Epithelial cell of prostate (primary cell): Measurements from ENCODE around the gene IBA57.
"Not testable (repeated sequence)": the region's sequence is repeated elsewhere in the genome, so short reads cannot be mapped to it uniquely, and the experiment has no call there.

Experiments used
- DNase-seq: peaks from one replicate; pipeline ENCODE4 v3.0.0-alpha.2; 2011; ENCODE audit warnings: low read depth, low spot score
- H3K27ac ChIP-seq: fragments of 450-650 bp; 2 replicates; pipeline ENCODE4 v1.5.1; 2017; ENCODE audit warnings: mild to moderate bottlenecking

IBA57 gene

DNA sequence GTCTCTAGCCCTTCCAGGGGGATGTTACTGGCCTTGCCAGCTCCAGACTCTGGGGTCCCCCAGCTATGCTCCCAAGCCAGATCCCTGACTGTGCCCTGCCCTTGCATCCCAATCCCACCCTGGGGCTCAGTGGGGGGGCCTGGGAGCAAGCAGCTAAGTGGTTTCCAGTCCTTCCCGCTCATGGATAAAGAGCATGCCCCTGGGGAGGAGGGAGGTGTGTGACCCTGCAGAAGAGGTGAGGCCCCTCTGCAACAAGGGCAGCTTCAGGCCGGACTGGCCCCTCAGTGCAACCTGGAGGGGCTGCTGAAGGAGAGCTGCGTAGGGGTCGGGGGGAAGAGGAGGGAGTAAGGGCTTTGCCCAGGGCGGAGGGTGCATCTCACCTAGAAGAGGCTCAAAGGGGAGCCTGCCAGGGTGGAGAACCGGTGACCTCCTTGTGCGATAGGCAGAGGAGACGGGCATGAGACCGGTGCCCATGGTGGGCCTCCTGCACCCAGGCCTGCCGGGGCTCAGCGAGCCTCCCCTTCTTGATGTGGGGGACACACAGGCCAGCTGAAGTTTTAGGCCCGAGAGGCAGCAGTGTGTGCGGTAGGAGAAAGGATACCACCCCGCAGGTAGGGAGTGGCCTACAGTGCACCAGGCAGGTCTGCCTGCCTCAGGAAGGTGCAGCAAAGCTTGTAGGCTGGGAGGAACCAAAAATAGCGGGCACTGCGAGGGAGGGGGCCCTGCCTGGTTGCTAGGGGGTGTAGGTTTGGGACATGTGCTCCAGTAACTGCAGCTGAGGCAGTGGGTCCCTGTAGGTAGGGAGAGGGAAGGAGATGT is 45.3 kb downstream of the IBA57 start:
- DNase-seq, result no peak
- no peak overlapping the region for H3K27ac ChIP-seq

DNA sequence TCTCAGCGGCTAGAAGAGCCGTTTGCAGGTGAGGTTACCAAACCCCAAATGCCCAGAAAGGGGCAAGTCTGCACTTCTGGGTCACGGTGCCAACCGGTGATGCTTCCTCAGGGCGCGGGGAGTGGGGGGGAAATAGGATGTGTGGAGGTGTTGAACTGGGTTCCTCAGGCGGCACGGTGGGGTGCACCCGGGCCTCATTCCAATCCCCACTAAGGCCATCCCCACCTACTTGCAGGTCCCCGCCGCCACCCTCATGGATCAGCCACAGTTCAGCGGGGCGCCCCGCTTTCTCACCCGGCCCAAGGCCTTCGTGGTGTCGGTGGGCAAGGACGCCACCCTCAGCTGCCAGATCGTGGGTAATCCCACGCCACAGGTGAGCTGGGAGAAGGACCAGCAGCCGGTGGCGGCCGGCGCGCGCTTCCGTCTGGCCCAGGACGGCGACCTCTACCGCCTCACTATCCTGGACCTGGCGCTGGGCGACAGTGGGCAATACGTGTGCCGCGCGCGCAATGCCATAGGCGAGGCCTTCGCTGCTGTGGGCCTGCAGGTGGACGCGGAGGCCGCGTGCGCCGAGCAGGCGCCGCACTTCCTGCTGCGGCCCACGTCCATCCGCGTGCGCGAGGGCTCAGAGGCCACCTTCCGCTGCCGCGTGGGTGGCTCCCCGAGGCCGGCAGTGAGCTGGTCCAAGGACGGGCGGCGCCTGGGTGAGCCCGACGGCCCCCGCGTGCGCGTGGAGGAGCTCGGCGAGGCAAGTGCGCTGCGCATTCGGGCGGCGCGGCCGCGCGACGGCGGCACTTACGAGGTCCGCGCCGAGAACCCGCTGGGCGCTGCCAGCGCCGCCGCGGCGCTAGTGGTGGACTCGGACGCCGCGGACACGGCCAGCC is 46.2 kb downstream of the IBA57 start:
- no peak overlapping the region for H3K27ac ChIP-seq
- no peak for DNase-seq

DNA sequence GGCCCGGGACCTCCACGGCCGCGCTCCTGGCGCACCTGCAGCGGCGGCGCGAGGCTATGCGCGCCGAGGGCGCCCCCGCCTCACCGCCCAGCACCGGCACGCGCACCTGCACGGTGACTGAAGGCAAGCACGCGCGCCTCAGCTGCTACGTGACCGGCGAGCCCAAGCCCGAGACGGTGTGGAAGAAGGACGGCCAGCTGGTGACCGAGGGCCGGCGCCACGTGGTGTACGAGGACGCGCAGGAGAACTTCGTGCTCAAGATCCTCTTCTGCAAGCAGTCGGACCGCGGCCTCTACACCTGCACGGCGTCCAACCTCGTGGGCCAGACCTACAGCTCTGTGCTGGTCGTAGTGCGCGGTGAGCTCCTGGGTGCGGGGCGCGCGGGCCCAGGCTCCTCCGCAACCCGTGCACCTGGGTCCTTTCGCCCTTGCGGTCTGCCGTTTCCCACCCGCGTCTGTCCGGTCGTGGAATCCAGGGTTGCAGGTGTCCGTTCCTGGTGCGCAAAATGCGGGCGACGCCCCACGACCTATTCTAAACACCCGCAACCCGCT is 46.9 kb downstream of the IBA57 start:
- DNase-seq, result no peak
- no peak overlapping the region for H3K27ac ChIP-seq

DNA sequence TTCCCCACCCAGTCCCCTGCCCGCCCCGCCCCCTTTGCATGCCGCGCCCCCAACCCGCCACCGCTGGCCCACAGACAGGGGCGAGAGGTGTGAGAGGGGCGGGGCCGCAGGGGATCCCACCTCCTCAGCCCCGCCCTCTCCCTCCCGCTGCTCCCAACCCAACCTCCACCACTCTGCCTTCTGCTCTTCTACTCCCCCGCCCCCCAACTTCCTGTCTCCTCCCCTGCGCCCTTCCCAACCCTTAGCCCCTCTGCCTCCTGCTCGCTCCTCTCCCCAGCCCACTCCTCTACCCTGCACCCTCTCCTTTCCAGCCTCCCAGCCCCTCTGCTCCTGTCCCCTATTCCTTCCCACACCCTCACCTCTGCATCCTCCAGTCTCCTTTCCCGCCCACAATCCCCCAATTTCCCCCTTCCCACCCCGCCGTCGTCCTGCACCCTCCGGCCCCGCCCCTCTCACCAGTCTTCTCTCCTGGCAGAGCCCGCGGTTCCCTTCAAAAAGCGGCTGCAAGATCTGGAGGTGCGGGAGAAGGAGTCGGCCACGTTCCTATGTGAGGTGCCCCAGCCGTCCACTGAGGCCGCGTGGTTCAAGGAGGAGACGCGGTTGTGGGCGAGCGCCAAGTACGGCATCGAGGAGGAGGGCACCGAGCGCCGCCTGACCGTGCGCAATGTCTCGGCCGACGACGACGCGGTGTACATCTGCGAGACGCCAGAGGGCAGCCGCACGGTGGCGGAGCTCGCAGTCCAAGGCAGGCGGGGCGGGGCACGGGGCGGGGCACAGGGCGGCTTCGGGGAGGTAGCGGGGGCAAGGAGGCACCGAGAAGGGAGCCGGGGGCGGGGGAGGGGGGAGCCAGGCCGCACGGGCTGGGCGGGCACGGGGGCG is 47.6 kb downstream of the IBA57 start:
- H3K27ac ChIP-seq, result peak overlapping the region; percentile 29
- DNase-seq, result peak; percentile 40

DNA sequence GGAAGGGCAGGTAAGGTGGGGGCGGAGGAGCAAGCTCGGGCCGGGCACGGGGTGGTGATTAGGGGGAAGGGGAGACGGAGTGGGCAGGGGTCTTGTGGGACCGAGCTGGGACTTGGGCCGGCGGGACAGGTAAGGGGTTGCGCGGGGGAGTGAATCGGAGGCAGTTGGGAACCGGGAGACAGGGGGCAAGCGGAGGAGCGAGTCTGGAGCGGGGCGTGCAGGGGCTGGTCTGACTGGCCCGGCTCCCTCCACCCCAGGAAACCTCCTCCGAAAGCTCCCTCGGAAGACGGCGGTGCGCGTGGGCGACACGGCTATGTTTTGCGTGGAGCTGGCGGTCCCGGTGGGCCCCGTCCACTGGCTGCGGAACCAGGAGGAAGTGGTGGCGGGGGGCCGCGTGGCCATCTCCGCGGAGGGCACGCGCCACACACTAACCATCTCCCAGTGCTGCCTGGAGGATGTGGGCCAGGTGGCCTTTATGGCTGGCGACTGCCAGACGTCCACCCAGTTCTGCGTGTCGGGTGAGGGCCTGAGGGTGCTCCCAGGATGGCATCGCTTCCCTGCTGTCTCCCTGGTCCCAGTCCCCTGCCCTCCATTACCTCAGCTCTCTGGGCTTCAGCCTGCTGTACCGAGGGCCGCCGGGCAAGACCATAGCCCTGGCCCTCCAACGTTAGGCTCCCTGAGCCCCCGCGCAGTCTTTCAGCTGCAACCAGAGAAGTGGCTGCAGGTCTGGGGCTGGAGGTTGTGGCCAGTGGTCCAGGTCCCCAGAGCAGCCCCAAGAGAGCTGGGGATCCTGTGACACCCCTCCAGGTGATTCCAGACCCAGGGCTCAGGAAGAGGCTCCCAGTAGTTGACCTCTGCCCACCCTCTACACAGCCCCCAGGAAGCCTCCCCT is 48.6 kb downstream of the IBA57 start:
- DNase-seq, result no peak
- H3K27ac ChIP-seq, result no peak overlapping the region

GRCh38 chr1:228214921-228215662 is 49.5 kb downstream of the IBA57 start:
- DNase-seq, result no peak
- H3K27ac ChIP-seq, result no peak overlapping the region

DNA sequence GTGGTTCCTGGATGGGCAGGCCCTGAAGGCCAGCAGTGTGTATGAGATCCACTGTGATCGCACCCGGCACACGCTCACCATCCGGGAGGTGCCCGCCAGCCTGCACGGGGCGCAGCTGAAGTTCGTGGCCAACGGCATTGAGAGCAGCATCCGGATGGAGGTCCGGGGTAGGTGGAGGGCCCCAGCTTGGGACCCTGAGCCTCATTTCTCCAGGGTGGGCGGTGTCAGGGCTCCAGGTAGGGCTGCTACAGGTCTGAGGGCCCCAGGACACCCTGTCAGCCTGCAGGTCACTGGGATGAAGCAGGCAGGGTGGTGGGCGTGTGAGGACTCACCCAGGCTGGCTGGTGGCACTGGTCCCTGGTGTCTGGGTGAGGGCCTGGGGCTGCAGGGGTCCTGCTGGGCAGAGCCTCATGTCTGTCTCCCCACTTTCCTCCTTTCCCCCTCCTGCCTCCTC is 50.1 kb downstream of the IBA57 start:
- DNase-seq, result no peak
- no peak overlapping the region for H3K27ac ChIP-seq

GRCh38 chr1:228216371-228217320 is 51.0 kb downstream of the IBA57 start:
- DNase-seq, result no peak

GRCh38 chr1:228217551-228218344 is 52.1 kb downstream of the IBA57 start:
- no peak for DNase-seq
- no peak overlapping the region for H3K27ac ChIP-seq

More at GRCh38 chr1:228216371-228217320, 51.0 kb downstream of the IBA57 start:
- no peak overlapping the region for H3K27ac ChIP-seq

- no peak overlapping the region for H3K27ac ChIP-seq
- no peak for DNase-seq
These were observed 53.1 kb downstream of the IBA57 start for GRCh38 chr1:228218513-228219244.

- no peak for DNase-seq
These were observed 53.8 kb downstream of the IBA57 start for GRCh38 chr1:228219245-228219961.

DNA sequence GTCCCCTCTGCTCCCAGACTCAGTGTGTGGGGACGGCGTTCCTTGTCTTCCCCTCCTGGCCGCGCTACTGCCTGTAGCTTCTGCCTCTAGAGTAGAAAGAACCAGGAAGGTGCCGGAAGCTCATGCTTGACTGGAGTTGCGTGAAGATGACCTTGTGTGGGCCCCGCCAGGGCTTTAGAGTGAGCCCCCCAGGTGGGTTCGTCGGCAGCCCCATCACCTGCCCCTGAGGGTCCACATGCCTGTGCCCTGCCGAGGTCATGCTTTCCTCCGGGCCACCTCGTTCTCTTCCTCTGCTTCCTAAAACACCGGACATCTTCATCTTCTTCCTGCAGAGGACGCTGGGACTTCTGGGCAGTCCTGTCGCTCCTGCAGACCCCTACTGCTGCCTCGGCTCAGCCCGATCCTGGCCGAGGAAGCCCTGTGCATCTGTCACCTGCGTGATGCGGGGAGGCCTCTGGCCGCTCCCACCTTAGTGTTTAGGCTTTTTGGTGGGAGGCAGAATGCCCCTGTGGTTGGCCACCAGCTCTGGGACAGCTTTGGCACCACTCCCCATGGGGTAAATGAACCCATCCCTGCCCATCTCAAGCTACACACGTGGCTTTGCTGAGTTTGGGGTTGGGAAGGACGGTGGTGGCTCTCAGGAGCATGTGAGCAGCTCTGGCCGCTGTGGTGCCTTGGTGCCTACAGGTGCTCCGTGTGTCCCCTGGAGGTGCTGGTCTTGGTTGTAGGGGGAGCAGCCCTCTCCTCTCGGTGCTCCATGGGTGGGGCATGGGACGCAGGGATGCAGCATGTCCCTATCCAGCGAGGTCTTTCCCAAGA is 54.6 kb downstream of the IBA57 start:
- no peak for DNase-seq

More at GRCh38 chr1:228219245-228219961, 53.8 kb downstream of the IBA57 start:
- no peak overlapping the region for H3K27ac ChIP-seq

GRCh38 chr1:228221097-228221496 is 55.5 kb downstream of the IBA57 start:
- DNase-seq, result not testable (repeated sequence)

More for the DNA sequence above, 54.6 kb downstream of the IBA57 start:
- H3K27ac ChIP-seq, result no peak overlapping the region

DNA sequence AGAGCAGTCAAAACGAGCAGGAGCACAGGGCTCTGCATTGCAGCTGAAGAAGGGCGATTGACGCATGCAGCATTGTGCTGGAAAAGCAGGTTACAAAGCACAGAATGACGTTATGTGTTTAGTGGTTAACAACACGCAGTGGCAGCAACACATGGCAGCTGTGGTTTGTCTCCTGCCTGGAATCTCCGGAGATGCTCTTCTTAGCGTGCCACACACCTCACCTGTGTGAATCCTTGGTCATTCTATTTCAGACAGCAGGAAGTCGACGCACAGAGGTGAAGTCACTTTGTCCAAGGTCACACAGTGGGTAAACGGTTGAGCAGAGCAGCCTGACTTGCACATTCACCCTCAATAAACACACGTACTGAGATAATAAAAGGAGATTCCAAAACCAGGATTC is 56.9 kb downstream of the IBA57 start:
- no peak for DNase-seq
- H3K27ac ChIP-seq, result no peak overlapping the region

More at GRCh38 chr1:228221097-228221496, 55.5 kb downstream of the IBA57 start:
- not testable (repeated sequence) for H3K27ac ChIP-seq
